HepG2 (cell line): ENCODE data around the gene MSH3. TPM values are rescaled to one million over a fixed set of nuclear protein-coding genes. Genes with fewer than 3 reads are reported as not detected.

Experiments
- ATAC-seq: fragments of 200-7000 bp; cut with Tn5 transposase; 3 replicates; pipeline ENCODE4 v1.9.1; 2020; ENCODE audit warnings: mild to moderate bottlenecking, moderate library complexity
- BruUV-seq: library from RNA; stranded (reverse); fragments of 400-500 nt; replicated peaks from 2 replicates; lab custom pipeline; 2021; lab: Mats Ljungman, UMichigan
- CTCF ChIA-PET: fragments of 300-600 bp; formaldehyde crosslinking; extraction: SDS; loops from one replicate; lab custom pipeline; 2021; ENCODE audit warnings: low total read pairs, inconsistent platforms, low intra/inter-chr PET ratio; lab: Yijun Ruan, JAX
- POLR2A ChIA-PET: fragments of 350-600 bp; sonication (Branson Sonifier 250); formaldehyde crosslinking; loops from one replicate; lab custom pipeline; 2020; ENCODE audit warnings: antibody characterized with exemption, inconsistent platforms; lab: Yijun Ruan, JAX
- DNase-seq: peaks from one replicate; pipeline ENCODE4 v3.0.0-alpha.2; 2015; ENCODE audit warnings: low spot score
- FAIRE-seq: peaks from 3 replicates; lab custom pipeline; 2011; peaks lifted over from hg19 to GRCh38; lab: Jason Lieb, UNC
- H2AFZ ChIP-seq: one replicate; pipeline ENCODE4 v1.6.1; 2011; ENCODE audit warnings: low read length, inconsistent platforms
- H3K27ac ChIP-seq: fragments of 300-600 bp; 3 replicates; pipeline ENCODE4 v1.8.0; 2011; ENCODE audit warnings: mixed run types, mild to moderate bottlenecking, mixed read lengths, low read length, inconsistent platforms; ENCODE audit not compliant: insufficient read depth; ENCODE audit errors: extremely low read length
- H3K27me3 ChIP-seq, 2 experiments: fragments of 200-600 bp in 1 of 2; 2 replicates in 1 of 2; 3 replicates in 1 of 2; pipeline versions ENCODE4 v1.6.0 to v1.8.0; 2011; ENCODE audit warnings: low read length in 2 of 2, mild to moderate bottlenecking in 2 of 2, moderate library complexity in 2 of 2, inconsistent platforms in 1 of 2; ENCODE audit not compliant: insufficient read depth in 2 of 2, control insufficient read depth in 1 of 2
- H3K36me3 ChIP-seq, 2 experiments: fragments of 200-600 bp in 1 of 2; replicated peaks in 1 of 2; 2 replicates in 1 of 2; 3 replicates in 1 of 2; pipeline versions ENCODE4 v1.5.1 to v1.8.0; 2011; ENCODE audit warnings: low read length in 2 of 2, inconsistent platforms in 1 of 2; ENCODE audit not compliant: insufficient read depth in 2 of 2, control insufficient read depth in 1 of 2
- H3K4me1 ChIP-seq: 2 replicates; pipeline ENCODE4 v1.5.1; 2012; ENCODE audit warnings: low read length, inconsistent platforms; ENCODE audit not compliant: insufficient read depth
- H3K4me2 ChIP-seq: 2 replicates; pipeline ENCODE4 v1.6.0; 2011; ENCODE audit warnings: low read depth, low read length, inconsistent platforms
- H3K4me3 ChIP-seq, 3 experiments: fragments of 200-600 bp in 1 of 3; sonication (generic), shearing (Covaris generic) in 1 of 3; replicated peaks in 1 of 3; 2 replicates each; pipeline ENCODE4 v1.5.1; 2011 to 2016; ENCODE audit warnings: low read length in 3 of 3, inconsistent platforms in 2 of 3, low read depth in 2 of 3, mild to moderate bottlenecking in 2 of 3, control low read depth in 1 of 3, mixed read lengths in 1 of 3; ENCODE audit not compliant: insufficient read depth in 1 of 3
- H3K79me2 ChIP-seq: one replicate; pipeline ENCODE4 v1.6.1; 2011; ENCODE audit warnings: low read length, inconsistent platforms; ENCODE audit not compliant: insufficient read depth
- H3K9ac ChIP-seq: 2 replicates; pipeline ENCODE4 v1.6.0; 2011; ENCODE audit warnings: mild to moderate bottlenecking, low read depth, low read length, inconsistent platforms; ENCODE audit not compliant: insufficient read depth
- H3K9me3 ChIP-seq: 2 replicates; pipeline ENCODE4 v1.5.1; 2012; ENCODE audit warnings: mild to moderate bottlenecking, low read length
- H4K20me1 ChIP-seq: 2 replicates; pipeline ENCODE4 v1.6.0; 2011; ENCODE audit warnings: inconsistent platforms, mild to moderate bottlenecking, low read length, moderate library complexity; ENCODE audit not compliant: insufficient read depth
- BORCS8-MEF2B ChIP-seq: sonication (generic); formaldehyde crosslinking; IDR thresholded peaks from 2 replicates; pipeline ENCODE4 v1.8.0; 2022; ENCODE audit warnings: mild to moderate bottlenecking, missing genetic modification reagents
- CTCF ChIP-seq: sonication (generic); formaldehyde crosslinking; IDR thresholded peaks from 2 replicates; pipeline ENCODE4 v1.5.0; 2020; ENCODE audit warnings: mild to moderate bottlenecking, missing genetic modification reagents, moderate library complexity
- MXD4 ChIP-seq: IDR thresholded peaks from 2 replicates; pipeline ENCODE4 v1.6.1; 2016; ENCODE audit warnings: mild to moderate bottlenecking, missing biosample characterization, missing genetic modification reagents
- NFYB ChIP-seq: sonication (generic); formaldehyde crosslinking; IDR thresholded peaks from 2 replicates; pipeline ENCODE4 v1.4.0; 2020; ENCODE audit warnings: missing genetic modification reagents
- PHF21A ChIP-seq: sonication (generic); formaldehyde crosslinking; IDR thresholded peaks from 2 replicates; pipeline ENCODE4 v1.5.0; 2020; ENCODE audit warnings: mild to moderate bottlenecking, missing genetic modification reagents
- RBM22 ChIP-seq: fragments of 200-400 bp; formaldehyde crosslinking; optimal IDR thresholded peaks from 2 replicates; pipeline ENCODE3; 2017; ENCODE audit warnings: mild to moderate bottlenecking, low read length, moderate library complexity
- RFX5 ChIP-seq: IDR thresholded peaks from 2 replicates; pipeline ENCODE4 v1.6.1; 2011; ENCODE audit warnings: low read depth, low read length, improper control_type of control experiment
- SRSF9 ChIP-seq: fragments of 200-400 bp; formaldehyde crosslinking; IDR thresholded peaks from 2 replicates; pipeline ENCODE4 v1.6.1; 2018; ENCODE audit warnings: borderline replicate concordance, mild to moderate bottlenecking, low read depth, low read length; ENCODE audit not compliant: insufficient read depth, poor library complexity, severe bottlenecking
- ZBTB21 ChIP-seq: sonication (generic); formaldehyde crosslinking; IDR thresholded peaks from 2 replicates; pipeline ENCODE4 v1.4.0; 2020; ENCODE audit warnings: missing genetic modification reagents
- ZKSCAN8 ChIP-seq: IDR thresholded peaks from 2 replicates; pipeline ENCODE4 v1.6.1; 2016; ENCODE audit warnings: borderline replicate concordance, missing genetic modification reagents, missing compliant biosample characterization
- ZNF20 ChIP-seq: sonication (generic); formaldehyde crosslinking; IDR thresholded peaks from 2 replicates; pipeline ENCODE4 v1.4.0; 2020; ENCODE audit warnings: mild to moderate bottlenecking, moderate library complexity, missing genetic modification reagents
- ZNF30 ChIP-seq: sonication (generic); formaldehyde crosslinking; IDR thresholded peaks from 2 replicates; pipeline ENCODE4 v1.5.0; 2020; ENCODE audit warnings: mild to moderate bottlenecking, missing genetic modification reagents
- ZNF44 ChIP-seq: sonication (generic); formaldehyde crosslinking; IDR thresholded peaks from 2 replicates; pipeline ENCODE4 v1.5.1; 2020; ENCODE audit warnings: mild to moderate bottlenecking, missing genetic modification reagents
- WGBS: methylation state at CpG from one replicate; pipeline ENCODE4 v1.1.6; 2017; ENCODE audit warnings: low lambda C conversion rate; 5-methylcytosine and 5-hydroxymethylcytosine counted together
- in situ Hi-C: cut with HindIII; loops from 2 replicates; pipeline ENCODE4 v1.10.0; 2017; ENCODE audit warnings: low pct_unique_long_range_greater_than_20kb; ENCODE audit not compliant: extremely low pct_ligation_motif_present
- intact Hi-C: fragments of 100-400 bp; cut with micrococcal nuclease; formaldehyde crosslinking; loops from one replicate; pipeline ENCODE4 v1.10.0; 2022; ENCODE audit not compliant: unreplicated experiment
- polyA plus RNA-seq, 8 experiments: library from polyadenylated mRNA; depleted of rRNA in 3 of 8; stranded (reverse) in 7 of 8; unstranded in 1 of 8; fragments of >200 nt; fragmentation: Illumina TruSeq in 4 of 8; extraction: Trizol in 4 of 8; gene quantifications; 2 replicates each; pipeline versions ENCODE4 v1.2.1 to v1.2.3, GENCODE V29; 2011 to 2016; ENCODE audit warnings: low read depth in 4 of 8, missing spikeins in 1 of 8, mixed read lengths in 1 of 8; ENCODE audit not compliant: insufficient read depth in 1 of 8
- total RNA-seq, 5 experiments: library from RNA; depleted of rRNA; stranded (reverse); fragments of >200 nt; fragmentation: Illumina TruSeq; extraction: Trizol; gene quantifications; 2 replicates each; pipeline ENCODE4 v1.2.3, GENCODE V29; 2016; ENCODE audit warnings: low read depth in 1 of 5

MSH3 gene
- total and polyA plus RNA-seq, 2 of the 13 experiments (the other 11 are each of a cell fraction or from before 2014, with no cell fraction given): 4.0 to 16.4 TPM

- Histone ChIP-seq H3K27me3 (no peaks in the 10 kb centered on the region), H4K20me1 (no peaks in the 10 kb centered on the region)
- no peak for DNase-seq
- CTCF ChIA-PET: no interaction called here
- TF ChIP-seq ZNF44 (CRISPR knock-in tag) (no peak), SRSF9 (no peak), MXD4 (CRISPR knock-in tag) (no peak), ZBTB21 (CRISPR knock-in tag) (no peak), RBM22 (no peak), RFX5 (no peak), CTCF (CRISPR knock-in tag) (no peak), ZKSCAN8 (CRISPR knock-in tag) (no peak), PHF21A (CRISPR knock-in tag) (no peak), NFYB (no peak), ZNF30 (CRISPR knock-in tag) (no peak), ZNF20 (CRISPR knock-in tag) (no peak), BORCS8-MEF2B (CRISPR knock-in tag) (no peak)
- TF ChIP-seq, all 625 proteins: peak for 0
- no peak overlapping the region for H2AFZ ChIP-seq
- no peaks in the 10 kb centered on the region for H3K79me2 ChIP-seq
- 95% methylated on average over 4 of the region's 4 CpGs for WGBS
- no peak overlapping the region for H3K27ac ChIP-seq
- ATAC-seq (no peak), FAIRE-seq (no peak)
- H3K9me3 ChIP-seq: no peaks in the 10 kb centered on the region
- intact Hi-C loops (no loop called here), in situ Hi-C loops (loop anchor here (25.0 kb wide), 1 partner anchor 482 kb away; no protein-coding TSS in a partner anchor)
- H3K4me2 ChIP-seq: no peak overlapping the region
- POLR2A ChIA-PET: no interaction called here
- H3K4me3 ChIP-seq: no peak overlapping the region
- H3K9ac ChIP-seq: no peak overlapping the region
- H3K4me1 ChIP-seq: peaks cover 8% of the 10 kb centered on the region; the same call in 1 of the 2 replicates
- no TSS peak for BruUV-seq
- H3K36me3 ChIP-seq: peaks cover 4 to 20% of the 10 kb centered on the region in 2 experiments; a peak in 3 of 5 replicates
Measured at GRCh38 chr5:80705801-80706200, 51.3 kb downstream of the MSH3 start.
